Psoas muscle (tissue), 8 donors: ENCODE results near the gene DHRS7C. TPM values are rescaled to one million over a fixed set of nuclear protein-coding genes. Genes with fewer than 3 reads are reported as not detected.

ENCODE experiments used
- ATAC-seq, 4 donors: fragments of 200-7000 bp; cut with Tn5 transposase; one replicate each; pipeline ENCODE4 v1.9.1; 2020; ENCODE audit warnings: moderate library complexity in 3 of 4, mild to moderate bottlenecking in 2 of 4
- DNase-seq, 2 donors: peaks; one replicate each; pipeline ENCODE4 v3.0.0-alpha.2; 2020
- H3K27ac ChIP-seq: fragments of 200-600 bp; one replicate; pipeline ENCODE4 v1.8.0; 2022
- H3K27me3 ChIP-seq, 3 donors: fragments of 200-600 bp in 1 of 3; one replicate each; pipeline versions ENCODE4 v1.6.1 to v1.8.0; 2013 to 2022; ENCODE audit warnings: low read length in 2 of 3, mild to moderate bottlenecking in 2 of 3, moderate library complexity in 1 of 3; ENCODE audit not compliant: insufficient read depth in 3 of 3
- H3K36me3 ChIP-seq, 2 donors: fragments of 200-600 bp in 1 of 2; one replicate each; pipeline versions ENCODE4 v1.6.1 to v1.8.0; 2013 to 2022; ENCODE audit warnings: low read depth in 1 of 2, mild to moderate bottlenecking in 1 of 2, moderate library complexity in 1 of 2; ENCODE audit not compliant: insufficient read depth in 1 of 2
- H3K4me1 ChIP-seq: fragments of 200-600 bp; one replicate; pipeline ENCODE4 v1.8.0; 2022
- H3K4me3 ChIP-seq: fragments of 200-600 bp; one replicate; pipeline ENCODE4 v1.8.0; 2022; ENCODE audit warnings: mild to moderate bottlenecking
- H3K9me3 ChIP-seq: fragments of 200-600 bp; one replicate; pipeline ENCODE4 v1.8.0; 2022
- CTCF ChIP-seq: fragments of 200-600 bp; IDR thresholded peaks from one replicate; pipeline ENCODE4 v1.8.0; 2022; ENCODE audit warnings: antibody characterized with exemption
- WGBS, 3 donors: extraction: QIAGEN DNeasy Blood & Tissue Kit; methylation state at CpG; one replicate each; pipeline versions ENCODE4 v1.1.6 to v1.1.7; 2013; 5-methylcytosine and 5-hydroxymethylcytosine counted together
- intact Hi-C, 2 donors: fragments of 100-400 bp; cut with DNase I; formaldehyde crosslinking; loops; one replicate each; pipeline versions ENCODE4 v1.11.0 to v1.14.2; 2022
- polyA plus RNA-seq, 3 donors: library from polyadenylated mRNA; stranded (reverse); fragments of 200-250 nt; gene quantifications; one replicate each; pipeline ENCODE4 v1.2.3, GENCODE V29; 2013
- total RNA-seq, 4 donors: library from RNA; stranded (reverse); fragmentation: NEBNext Ultra II Directional in 2 of 4; extraction: Animal tissue kit (Norgen Biotek cat#: 25700) in 2 of 4; gene quantifications; one replicate each; pipeline versions ENCODE4 v1.2.1 to v1.2.4, GENCODE V29; 2021 to 2023
- donor health status: healthy with polysubstance abuse.
- donor health status: DM: no; HTN: no; CAD: no; lungs with moderate emphysema.
- donor health status: Bipolar disorder and iron deficiency.
- donor health status: healthy.
- donor health status: DM: yes; HTN: yes; CAD: no.
- donor health status: DM: no; HTN: no; CAD: no.
- donor health status: DM: no; HTN: no; CAD: no.
- donor health status: DM: yes; HTN: yes; CAD: no.

Gene DHRS7C
- total and polyA plus RNA-seq, 7 donors, result 26.9 to 112 (median 41.8) TPM

DNA sequence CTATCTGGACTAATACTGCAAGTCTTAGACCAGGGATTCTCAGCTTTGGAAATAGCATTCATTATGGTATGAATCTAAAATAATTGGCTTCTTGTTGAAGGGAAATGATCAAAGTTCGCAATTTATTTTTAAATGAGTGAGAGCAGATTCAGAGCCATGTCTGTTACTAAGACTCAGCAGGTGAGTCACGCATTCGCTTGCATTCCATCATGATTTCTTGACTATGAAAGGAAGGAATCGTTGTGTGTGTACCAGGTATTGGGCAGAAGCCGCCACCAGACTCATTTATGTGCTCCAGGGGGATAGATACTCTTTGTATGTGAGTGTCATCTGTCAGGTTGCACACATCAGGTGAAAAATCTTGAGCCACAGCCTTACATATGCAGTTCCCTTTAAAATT is 19.7 kb upstream of the DHRS7C start:
- H3K4me1 ChIP-seq, result peaks cover 3% of the 10 kb centered on the region
- H3K36me3 ChIP-seq, result no peaks in the 10 kb centered on the region
- 89 to 92% (median 91%) methylated on average over 5 of the region's 5 CpGs for WGBS, 3 donors
- no peak overlapping the region for H3K4me3 ChIP-seq
- no peaks in the 10 kb centered on the region for H3K27me3 ChIP-seq
- intact Hi-C loops, result no loop called here
- H3K9me3 ChIP-seq, result no peaks in the 10 kb centered on the region
- no peak for TF ChIP-seq CTCF
- ATAC-seq (no peak), DNase-seq (no peak)
- no peak overlapping the region for H3K27ac ChIP-seq

- TF ChIP-seq CTCF, result no peak
- 75 to 79% (median 79%) methylated on average over 4 of the region's 4 CpGs for WGBS, 3 donors
- no peak overlapping the region for H3K27ac ChIP-seq
Measured at GRCh38 chr17:9810100-9810949, 18.9 kb upstream of the DHRS7C start.

DNA sequence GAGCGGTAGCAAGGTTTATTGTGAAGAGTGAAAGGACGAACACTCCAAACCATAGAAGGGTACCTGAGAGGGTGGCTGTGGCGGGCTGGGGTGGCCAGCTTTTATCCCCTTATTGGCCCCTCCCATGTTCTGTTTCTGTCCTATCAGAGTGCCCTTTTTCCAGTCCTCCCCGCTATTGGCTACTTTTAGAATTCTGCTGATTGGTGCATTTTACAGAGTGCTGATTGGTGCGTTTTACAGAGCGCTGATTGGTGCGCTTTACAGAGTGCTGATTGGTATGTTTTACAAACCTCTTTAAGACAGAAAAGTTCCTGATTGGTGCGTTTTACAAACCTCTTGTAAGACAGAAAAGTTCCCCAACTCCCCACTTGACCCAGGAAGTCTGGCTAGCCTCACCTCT is 18.0 kb upstream of the DHRS7C start:
- 92 to 93% (median 92%) methylated on average over 8 of the region's 8 CpGs for WGBS, 3 donors

More at GRCh38 chr17:9810100-9810949, 18.9 kb upstream of the DHRS7C start:
- no peaks in the 10 kb centered on the region for H3K27me3 ChIP-seq
- peaks cover 3% of the 10 kb centered on the region for H3K4me1 ChIP-seq
- DNase-seq (no peak), ATAC-seq (no peak)
- no peaks in the 10 kb centered on the region for H3K9me3 ChIP-seq
- intact Hi-C loops, result no loop called here
- no peak overlapping the region for H3K4me3 ChIP-seq
- H3K36me3 ChIP-seq, result no peaks in the 10 kb centered on the region

DNA sequence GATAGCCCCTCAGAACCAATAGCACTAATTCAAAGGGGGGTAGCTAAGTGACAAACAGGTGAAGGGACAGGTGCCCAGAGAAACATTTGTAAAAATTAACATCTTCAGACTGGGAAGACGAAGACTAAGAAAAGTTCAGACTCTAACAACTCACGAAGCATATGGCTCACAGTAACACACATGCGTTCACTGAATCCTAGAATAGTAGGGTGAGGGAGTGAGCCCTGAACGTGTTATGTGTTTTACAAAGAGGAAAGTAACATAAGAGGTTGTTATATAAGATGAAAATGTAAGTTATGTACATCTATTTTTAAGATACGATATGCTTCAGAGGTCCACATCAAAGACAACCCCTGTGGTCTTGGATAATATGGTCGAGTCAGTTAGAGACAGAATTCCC is 15.3 kb upstream of the DHRS7C start:
- WGBS, 3 donors, result 68 to 72% (median 69%) methylated on average over 6 of the region's 6 CpGs
- Histone ChIP-seq H3K27me3 (no peaks in the 10 kb centered on the region), H3K36me3 (no peaks in the 10 kb centered on the region), H3K4me3 (no peak overlapping the region), H3K27ac (no peak overlapping the region), H3K4me1 (no peaks in the 10 kb centered on the region), H3K9me3 (peaks cover 6% of the 10 kb centered on the region)
- intact Hi-C loops, result no loop called here
- ATAC-seq (no peak), DNase-seq (no peak)
- no peak for TF ChIP-seq CTCF

More for the DNA sequence above, 18.0 kb upstream of the DHRS7C start:
- Histone ChIP-seq H3K27me3 (no peaks in the 10 kb centered on the region), H3K4me3 (no peak overlapping the region), H3K27ac (no peak overlapping the region), H3K36me3 (no peaks in the 10 kb centered on the region), H3K4me1 (peaks cover 3% of the 10 kb centered on the region), H3K9me3 (peaks cover 4% of the 10 kb centered on the region)
- no peak for DNase-seq
- intact Hi-C loops, result no loop called here
- TF ChIP-seq CTCF, result no peak
- ATAC-seq, result no peak
